GM21381 (cell line): Measurements from ENCODE around the gene VMAC.

ENCODE experiments used
- ATAC-seq: cut with Tn5 transposase; IDR thresholded peaks from one replicate; pipeline ENCODE4 v1.9.1; 2021; ENCODE audit warnings: mild to moderate bottlenecking, moderate library complexity; ENCODE audit not compliant: unreplicated experiment

Gene VMAC

DNA sequence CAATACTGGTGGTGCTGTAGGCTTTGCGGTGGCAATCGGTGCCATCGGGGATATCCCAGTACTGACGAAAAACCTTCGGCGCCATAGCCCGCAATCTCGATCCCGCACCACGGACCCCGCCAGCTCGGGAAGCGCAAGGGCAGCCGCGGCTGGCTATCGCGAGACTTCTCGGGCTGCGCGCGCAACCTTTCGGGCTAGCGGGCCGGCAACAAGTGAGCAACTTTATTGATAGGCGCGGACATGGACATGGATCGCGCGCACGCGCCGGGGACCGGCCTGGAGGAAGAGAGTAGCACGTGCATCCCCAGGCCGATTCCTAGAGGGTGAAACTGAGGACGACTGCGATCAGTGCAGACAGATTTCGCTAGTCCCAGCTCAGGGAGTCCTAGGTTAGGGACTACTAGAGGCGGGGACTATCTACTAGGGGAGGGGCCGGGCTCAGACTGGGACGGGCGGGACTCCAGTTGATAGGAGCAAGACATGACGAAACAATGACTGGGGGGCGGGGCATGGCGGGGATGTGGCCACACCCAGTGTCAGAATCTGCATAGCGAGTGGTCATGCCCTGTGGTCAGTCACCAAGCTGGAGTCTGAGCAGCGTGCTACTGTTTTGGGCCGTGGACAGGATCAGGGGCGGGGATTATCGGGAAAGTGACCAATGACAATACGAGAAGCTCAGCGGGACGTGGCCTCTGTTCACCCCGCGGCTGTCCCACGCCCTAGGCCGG is 884 bp upstream of the VMAC start, which contains the start of gene NDUFA11:
TSS of gene NDUFA11 (minus strand) at position 167 of the 728 bp plus-strand sequence. CDS start at position 85, 82 bp downstream.
- peak; percentile 39 for ATAC-seq

DNA sequence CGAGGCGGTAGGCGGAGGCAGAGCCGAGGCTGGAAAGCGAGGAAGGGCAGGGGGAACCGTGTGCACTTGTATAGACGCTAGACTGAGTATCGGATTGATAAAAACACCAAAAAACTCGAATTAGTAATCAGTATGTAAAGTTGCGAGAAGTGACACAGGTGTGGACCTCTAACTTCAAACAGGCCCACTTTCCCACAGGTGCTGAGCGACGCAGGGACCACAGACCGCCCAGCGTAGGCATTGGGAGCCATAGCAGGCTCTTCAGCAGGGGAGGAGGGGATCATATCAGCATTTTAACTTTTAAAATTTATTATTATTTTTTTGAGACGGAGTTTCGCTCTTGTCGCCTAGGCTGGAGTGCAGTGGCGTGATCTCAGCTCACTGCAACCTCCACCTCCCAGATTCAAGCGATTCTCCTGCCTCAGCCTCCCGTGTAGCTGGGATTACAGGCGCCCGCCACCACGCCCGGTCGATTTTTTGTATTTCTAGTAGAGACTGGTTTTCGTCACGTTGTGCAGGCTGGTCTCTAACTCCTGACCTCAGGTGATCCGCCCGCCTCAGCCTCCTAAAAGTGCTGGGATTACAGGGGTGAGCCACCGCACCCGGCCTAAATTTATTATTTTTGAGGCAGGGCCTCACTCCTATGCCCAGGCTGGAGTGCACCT is 574 bp downstream of the VMAC start:
- no peak for ATAC-seq

DNA sequence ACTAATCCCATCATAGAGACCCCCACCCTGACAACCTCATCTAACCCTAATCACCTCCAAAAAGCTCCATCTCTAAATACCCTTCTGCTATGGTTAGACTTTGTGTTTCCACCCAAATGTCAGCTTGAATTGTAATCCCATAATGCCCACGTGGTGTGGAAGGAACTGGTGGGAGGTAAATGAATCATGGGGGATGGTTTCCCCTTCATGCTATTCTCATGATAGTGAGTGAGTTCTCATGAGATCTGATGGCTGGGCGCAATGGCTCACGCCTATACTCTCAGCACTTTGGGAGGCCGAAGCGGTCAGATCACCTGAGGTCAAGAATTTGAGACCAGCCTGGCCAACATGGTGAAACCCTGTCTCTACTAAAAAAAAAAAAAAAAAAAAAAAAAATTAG is 2.6 kb downstream of the VMAC start:
- ATAC-seq = no peak

DNA sequence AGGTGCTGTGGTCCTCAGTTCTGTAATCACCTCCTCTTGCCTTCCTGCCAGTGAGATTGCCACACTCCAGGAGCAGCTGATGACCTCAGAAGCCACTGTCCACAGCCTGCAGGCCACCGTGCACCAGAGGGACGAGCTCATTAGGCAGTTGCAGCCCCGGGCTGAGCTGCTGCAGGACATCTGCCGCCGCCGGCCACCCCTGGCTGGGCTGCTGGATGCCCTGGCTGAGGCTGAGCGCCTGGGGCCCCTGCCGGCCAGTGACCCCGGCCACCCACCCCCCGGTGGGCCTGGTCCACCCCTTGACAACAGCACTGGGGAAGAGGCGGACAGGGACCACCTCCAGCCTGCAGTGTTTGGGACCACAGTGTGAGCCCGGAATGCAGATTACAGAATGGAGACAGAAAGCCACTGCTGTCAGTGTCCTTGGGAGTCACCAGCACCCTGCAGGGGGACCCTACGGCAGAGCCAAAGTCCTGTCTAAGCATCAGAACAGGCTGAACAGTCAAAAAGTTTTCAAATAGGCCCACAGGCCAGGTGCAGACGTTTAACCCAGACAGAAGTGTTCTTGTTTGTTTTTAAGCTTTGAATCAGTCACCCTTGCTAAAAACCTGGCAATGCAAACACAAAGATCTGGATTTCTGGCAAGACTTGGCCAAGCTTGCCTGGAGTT is 4.2 kb downstream of the VMAC start:
- ATAC-seq = no peak

DNA sequence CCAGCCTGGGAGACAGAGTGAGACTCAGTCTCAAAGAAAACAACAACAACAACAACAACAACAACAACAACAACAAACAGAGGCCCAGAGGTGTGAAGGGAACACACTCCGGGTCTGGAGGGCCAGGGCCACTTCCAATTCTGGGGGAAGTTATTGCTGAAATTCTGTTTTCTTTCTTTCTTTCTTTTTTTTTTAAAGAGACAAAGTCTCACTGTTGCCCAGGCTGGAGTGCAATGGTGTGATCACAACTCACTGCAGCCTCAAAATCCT is 5.9 kb downstream of the VMAC start:
- no peak for ATAC-seq

DNA sequence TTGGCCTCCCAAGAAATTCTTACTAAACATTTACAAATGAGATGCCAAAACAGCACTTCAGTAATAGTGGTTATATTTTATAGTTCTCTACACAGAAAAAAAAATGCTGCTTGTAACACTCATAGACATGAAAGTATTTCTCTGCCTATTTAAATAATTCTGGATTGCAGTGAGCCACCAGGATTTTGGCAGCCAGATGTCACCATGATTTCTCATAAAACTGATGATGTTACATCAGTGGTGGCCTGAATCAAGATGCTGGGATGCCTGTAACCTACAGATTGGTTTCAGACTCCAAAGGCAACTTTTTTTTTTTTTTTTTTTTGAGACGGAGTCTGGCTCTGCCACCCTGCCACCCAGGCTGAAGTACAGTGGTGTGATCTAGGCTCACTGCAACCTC is 6.7 kb downstream of the VMAC start:
- no peak for ATAC-seq

DNA sequence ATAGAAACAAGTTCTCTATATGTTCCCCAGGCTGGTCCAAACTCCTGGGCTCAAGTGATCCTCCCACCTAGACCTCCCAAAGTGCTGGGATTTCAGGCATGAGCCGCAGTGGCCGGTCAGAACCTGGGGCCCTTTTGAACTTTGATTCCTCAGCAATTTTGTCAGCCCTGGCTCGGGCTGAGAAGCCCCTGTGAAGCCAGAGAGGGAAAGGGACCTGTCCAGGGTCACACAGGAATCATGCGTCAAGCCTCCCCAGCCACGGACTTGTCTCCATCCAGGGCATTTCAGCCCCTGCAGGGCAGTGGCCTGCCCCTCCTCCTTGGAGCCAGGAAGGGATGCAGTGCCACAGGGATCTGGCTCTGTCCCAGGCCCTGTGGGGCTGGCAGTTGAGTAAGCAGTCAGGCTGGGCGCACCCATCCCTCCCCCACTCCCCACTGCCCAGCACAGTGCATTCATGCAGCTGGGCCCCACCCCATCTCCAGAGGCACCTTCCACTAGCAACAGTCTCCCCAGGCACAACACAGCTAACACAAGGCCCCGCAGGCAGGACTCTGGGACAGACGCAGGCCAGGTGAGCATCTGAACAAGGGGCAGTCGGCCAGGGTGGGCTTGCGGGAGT is 9.2 kb downstream of the VMAC start, which contains the start of gene CAPS:
TSS of gene CAPS (plus strand) at position 516 of the 619 bp plus-strand sequence. CDS start 153 bp downstream, outside the sequence.
- ATAC-seq = no peak

DNA sequence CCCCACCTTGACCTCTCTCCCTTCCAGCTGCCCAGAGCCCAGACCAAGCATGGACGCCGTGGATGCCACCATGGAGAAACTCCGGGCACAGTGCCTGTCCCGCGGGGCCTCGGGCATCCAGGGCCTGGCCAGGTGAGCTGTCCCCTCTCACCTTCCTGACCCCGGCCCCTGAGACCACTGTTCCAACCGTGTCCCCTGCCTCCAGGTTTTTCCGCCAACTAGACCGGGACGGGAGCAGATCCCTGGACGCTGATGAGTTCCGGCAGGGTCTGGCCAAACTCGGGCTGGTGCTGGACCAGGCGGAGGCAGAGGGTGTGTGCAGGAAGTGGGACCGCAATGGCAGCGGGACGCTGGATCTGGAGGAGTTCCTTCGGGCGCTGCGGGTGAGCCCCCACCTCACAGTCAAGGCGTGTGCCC is 9.7 kb downstream of the VMAC start:
- ATAC-seq = no peak

DNA sequence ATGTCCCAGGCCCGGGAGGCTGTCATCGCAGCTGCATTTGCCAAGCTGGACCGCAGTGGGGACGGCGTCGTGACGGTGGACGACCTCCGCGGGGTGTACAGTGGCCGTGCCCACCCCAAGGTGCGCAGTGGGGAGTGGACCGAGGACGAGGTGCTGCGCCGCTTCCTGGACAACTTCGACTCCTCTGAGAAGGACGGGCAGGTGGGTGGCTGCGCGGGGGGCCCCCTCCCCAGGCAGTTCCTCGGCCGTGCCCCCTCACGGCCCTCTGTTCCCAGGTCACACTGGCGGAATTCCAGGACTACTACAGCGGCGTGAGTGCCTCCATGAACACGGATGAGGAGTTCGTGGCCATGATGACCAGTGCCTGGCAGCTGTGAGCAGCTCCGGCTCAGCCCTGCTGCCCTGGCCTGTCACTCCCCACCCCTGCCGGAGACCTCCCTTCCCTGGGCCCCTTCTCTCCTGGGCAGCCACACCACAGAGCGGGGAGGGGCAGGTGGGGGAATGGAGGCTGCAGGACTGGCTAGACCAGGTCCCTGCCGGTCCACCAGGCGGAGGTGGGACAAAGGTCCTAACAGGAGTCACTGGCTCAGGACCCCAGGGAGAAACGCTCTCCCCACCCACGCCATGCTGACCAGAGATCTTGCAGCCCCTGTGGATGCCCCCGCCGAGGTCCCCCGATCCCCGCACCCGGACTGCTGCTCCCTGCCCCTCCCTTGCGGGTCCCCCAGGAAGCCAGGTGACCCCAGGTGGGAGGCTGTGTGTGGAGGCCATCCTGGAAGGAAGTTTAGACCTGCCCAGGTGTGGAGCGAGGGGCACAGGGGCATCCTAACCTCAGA is 10.5 kb downstream of the VMAC start:
- no peak for ATAC-seq

DNA sequence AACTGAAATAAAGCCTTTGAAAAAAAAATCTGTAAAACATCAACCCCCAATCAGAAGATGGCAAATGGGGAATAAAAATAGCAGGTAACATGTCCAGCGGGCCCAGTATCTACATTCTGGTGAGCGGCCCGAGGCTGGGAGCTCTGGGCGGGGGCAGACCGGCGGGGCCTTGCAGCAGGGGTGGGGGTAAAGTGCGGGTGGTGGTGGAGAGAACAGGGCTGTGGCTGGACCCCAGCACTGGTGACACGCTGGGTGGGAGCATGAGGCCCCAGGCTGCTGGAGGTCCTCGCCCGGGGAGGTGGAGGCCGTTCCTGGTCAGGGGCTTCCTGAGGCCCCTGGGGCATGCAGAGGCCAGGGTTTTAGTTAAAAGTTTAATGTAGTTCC is 11.1 kb downstream of the VMAC start:
- no peak for ATAC-seq

DNA sequence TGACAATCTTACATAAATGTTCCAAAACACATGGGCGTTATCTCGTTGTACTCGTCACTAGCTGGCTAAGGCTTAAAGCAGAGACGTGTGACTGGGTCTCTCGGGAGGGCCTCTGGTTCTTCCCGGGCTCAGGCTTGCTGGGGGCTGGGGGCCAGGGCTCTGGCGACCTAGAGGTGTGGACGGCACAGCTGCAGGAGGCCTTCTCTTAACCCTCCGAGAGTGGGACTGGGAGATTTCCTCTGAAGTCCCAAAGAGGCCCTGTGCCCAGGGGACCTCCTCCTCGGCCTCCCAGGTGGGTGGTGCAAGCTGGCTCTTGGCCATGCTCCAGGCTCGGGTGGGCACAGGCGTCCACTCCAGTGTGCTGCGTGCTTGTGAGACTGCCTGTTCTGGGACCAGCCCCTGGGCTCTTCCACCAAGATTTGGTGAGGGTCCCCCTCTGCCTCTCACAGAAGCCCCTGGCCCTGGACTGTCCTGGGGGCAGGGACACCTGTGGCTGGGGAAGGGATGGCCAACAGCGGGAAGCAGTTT is 11.6 kb downstream of the VMAC start:
- ATAC-seq = no peak

DNA sequence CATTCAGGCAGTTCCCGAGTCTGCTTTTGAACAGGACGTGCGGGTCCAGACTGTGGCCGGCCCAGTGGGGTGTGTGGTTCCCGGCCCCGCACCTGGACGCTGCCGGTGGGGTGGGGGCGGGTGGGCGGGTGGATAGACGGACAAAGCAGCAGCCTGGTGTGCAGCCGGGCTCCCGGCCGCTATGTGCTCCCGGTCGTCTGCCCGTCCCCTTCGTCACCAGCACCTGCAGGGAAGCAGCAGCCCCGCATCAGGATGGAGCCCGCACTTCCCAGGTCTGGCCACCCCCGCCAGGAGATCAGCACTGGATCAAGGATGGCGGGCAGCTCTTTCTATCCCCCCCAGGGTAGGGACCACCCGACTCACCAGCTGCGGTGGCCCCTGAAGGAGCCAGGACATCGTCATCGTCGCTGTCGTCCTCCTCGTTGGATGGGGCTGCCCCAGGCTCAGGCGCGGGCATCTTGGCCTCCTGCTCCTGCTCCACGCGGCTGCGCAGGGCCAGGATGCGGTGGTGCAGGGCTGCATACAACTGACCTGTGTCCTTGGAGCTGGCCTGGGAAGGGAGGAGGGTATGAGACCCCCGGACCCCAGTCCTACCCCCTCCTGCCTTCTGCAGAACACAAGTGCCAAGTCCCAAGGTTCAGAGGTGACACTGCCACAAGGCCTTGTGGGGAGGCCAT is 12.9 kb downstream of the VMAC start:
- ATAC-seq = no peak

DNA sequence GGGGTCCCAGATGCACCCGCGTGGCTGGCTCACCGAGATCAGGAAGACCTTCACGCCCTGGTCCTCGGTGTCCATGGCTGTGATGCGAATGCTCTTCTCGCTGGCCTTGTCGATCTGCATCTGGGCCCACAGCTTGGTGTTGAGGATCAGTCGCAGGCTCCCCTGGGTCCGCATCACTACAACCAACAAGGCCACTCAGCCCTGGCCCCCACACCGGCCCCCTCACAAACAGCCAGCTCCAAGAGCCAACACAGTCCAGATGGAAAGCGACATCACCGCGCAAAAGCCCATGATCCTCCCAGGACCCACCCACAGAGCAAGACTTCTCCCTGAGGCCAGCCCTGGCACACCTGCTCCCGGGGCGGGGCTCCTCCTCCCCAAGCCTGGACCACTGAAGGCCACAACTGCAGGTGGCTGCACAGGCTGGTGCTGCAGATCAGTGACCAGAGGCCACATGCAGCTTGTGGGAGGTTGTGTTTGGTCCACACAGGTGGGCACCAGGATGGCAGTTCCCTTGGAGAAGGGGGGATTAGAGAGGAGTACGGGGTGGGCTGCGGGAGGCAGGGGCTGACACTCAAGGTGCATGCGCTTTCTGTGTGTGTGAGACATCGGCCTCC is 13.9 kb downstream of the VMAC start:
- no peak for ATAC-seq

DNA sequence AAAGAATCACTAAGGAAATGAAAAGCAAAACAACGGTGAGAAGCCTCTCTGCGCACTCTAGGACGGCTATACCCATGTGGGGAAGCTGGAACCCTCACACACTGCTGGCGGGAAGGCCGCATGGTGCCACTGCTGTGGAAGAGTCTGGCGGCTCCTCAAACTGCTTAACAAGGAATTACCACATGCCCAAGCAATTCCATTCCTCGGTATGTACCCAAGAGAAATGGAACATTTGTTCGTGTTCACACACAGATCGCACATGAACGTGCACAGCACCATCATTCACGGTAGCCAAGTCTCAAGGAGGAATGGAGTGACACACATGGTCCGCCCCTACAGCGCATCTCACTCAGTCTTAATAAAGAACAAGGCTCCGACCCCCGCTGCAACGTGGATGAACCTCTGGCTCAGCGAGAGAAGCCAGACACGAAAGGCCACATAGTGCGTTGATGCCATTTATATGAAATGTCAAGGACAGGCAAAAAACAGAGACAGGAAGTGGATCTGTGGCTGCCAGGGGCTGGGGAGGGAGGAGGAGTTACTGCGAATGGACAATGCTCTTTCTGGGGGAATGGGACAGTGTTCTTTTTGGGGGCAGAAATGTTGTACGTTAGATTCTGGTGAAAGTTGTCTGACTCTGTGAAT is 17.0 kb downstream of the VMAC start:
- no peak for ATAC-seq

DNA sequence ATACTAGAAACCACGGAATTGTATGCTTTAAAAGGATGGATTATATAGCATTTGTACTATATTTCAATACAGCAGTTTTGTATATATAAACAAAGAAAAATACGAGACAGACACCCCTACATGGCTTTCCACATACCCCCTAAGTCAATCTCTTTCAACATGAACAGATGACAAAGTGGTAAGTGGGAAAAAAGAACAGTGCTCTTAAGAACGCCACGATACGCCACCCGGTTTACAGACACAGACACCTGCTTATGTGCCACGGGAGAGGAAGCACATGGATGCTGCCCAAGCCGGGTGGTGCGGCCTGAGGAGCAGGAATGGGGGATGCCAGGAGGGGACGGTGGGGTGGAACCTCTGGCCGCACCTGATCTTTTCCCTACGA is 17.5 kb downstream of the VMAC start:
- ATAC-seq = no peak

DNA sequence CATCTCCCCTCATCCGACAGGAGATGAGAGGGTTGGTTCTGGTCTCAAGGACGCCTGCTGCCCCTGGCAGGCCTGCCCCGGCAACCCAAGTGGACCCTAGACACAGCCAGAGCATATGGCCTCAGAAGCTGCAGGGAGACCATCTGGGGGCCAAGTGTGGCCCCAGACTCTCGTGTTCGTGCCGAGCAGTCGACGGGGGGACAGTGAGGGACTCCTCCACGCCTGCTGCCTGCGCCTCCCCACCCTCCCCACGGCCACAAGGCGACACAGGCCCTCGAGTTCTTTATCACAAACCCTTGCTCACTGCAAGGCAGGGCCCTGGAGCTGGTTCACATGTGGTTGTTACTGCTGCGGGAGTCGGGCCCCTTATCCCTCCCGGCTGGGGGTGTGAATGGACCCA is 18.7 kb downstream of the VMAC start:
- no peak for ATAC-seq

DNA sequence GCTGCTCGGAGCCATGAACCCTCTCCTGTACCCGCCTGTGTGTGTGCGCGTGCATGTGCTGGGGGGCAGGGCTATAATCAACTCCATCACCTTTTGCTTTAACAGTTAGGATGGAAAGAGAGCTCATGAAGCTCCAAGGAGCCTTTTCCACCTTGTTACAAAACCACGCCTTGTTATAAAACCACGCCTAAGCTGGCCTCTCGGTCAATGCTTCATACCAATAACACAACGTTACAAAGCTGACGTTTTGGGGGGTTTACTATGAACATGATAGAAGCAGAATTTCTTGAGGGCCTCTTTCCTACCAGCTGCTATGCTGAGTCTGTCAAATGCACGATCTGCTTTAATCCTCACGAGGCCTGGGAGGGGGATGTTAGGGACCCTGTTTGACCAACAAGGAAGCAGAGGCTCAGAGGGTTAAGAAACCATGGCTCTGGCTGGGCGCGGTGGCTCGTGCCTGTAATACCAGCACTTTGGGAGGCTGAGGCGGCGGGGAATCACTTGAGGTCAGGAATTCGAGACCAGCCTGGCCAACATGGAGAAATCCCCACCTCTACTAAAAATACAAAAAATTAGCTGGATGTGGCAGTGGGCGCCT is 21.3 kb downstream of the VMAC start:
- no peak for ATAC-seq

DNA sequence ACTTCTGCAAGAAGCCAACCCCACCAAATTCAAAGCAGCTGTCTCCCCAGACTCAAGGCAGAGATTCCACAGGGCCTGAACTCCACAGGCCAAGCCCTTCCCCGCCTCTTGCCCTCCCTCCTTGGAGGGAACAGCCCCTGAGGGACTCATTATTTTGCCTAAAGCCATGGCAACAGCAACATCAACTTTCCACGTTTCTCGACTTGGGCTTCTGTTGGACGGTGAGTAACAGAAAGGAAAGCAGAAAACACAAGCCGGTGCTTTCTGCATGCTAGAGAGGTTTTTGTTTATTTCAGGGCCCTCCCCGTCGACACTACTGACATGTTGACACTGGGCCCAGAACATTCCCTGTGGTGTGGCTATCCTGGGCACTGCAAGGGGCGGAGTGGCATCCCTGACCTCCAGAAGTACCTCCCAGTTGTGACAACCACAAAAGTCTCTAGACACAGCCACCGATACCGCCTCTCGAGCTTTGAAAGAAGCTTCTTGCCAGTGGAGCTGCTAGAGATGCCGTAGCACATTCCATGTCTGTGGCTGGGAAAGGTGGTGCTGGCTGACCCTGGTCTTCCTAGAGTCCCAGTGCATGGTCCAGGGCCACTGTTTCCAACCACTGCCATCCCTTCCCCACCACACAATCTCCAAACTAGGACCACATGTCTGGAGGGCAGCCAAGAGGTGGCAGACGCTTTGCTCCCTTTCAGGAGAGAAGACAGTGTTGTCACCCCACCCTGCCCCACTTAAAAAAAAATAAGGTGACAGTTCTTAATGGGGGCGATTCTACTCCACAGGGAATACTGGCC is 22.2 kb downstream of the VMAC start:
- ATAC-seq = no peak
